SK-N-MC (cell line): Measurements from ENCODE around the gene KCNH1.

Experiments used
- EZH2 ChIP-seq: fragments of 200-600 bp; sonication (generic); IDR thresholded peaks from one replicate; pipeline ENCODE4 v1.6.1; 2017; ENCODE audit warnings: antibody characterized with exemption
- FOXP2 ChIP-seq: optimal IDR thresholded peaks from 2 replicates; pipeline ENCODE3; 2011; ENCODE audit warnings: mild to moderate bottlenecking, moderate library complexity; ENCODE audit not compliant: insufficient read depth; ENCODE audit errors: extremely low read length, control extremely low read depth
- POLR2AphosphoS5 ChIP-seq: IDR thresholded peaks from 2 replicates; pipeline ENCODE4 v1.6.1; 2012; ENCODE audit warnings: mild to moderate bottlenecking, low read depth, low read length, borderline replicate concordance

- no peak for TF ChIP-seq POLR2AphosphoS5
- TF ChIP-seq EZH2, result no peak
- TF ChIP-seq FOXP2, result no peak
Measured at GRCh38 chr1:210819266-210819665, 314.7 kb downstream of the KCNH1 start.
